ENCODE measurements around the gene LAMP5.

The LAMP5 gene

GRCh38 chr20:9501473-9501872 is 12.9 kb upstream of the LAMP5 start:
- no peak for DNase-seq

DNA sequence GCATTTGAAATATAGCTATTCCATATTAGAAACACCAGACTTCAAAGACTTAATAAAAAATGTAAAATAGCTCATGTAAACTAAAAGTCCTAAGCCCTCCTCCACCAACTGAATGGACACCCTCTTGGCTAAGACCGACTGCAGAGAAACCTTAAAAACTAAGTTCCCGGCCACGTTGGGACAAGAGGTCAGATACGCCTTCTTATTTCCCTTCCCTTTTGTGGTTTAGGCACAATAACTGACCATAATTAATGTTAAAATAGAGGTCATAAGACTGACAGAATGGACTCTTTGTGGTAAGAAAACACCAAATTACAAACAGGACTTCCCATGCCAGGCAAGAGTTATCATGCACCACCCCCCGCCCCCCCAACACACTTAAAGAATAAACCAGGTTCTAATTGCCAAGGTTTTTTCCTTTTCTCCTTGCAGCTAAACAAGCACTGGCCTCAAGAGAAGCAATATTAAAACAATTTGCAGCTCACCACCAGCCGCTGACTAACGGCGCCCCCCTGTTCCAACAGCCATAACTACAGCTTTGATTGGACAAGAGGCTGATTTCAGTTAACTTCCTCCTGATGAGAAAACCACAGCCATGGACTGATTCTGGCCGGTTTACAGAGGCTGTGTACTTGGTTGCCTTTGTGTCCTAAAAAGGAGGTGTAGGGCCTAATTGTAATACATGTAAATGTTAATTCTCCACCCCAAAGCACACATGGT is 10.7 kb upstream of the LAMP5 start:
- no peak for DNase-seq

- DNase-seq = no peak
Measured at GRCh38 chr20:9506280-9506821, 8.0 kb upstream of the LAMP5 start.

- no peak for DNase-seq
Measured at GRCh38 chr20:9506964-9507369, 7.4 kb upstream of the LAMP5 start.

- no peak for DNase-seq
Measured at GRCh38 chr20:9507544-9508239, 6.7 kb upstream of the LAMP5 start.

- DNase-seq = no peak
Measured at GRCh38 chr20:9508240-9508661, 6.1 kb upstream of the LAMP5 start.

DNA sequence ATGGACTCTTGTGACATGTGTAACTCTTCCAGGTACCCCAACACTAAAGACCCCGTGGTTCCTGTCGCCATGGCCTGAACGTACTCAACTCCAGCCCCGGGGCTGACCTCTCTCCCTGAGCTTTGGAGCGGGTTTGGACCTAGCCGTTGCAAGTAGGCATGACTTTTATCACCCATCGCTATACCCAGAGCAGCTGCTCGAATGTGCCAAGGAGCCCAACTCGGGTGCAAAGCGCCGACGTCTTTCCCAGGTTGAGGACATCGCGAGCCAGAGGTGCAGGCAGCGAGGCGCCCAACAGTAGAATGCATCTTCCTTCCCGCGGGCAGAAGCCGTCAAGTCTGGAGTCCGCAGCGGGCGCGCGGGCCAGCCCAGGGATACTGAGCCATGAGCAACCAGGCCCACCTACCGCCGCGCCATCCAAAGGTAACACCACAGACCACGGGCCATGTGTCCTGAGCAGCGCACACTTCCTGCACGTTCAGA is 5.7 kb upstream of the LAMP5 start:
- DNase-seq = no peak

DNA sequence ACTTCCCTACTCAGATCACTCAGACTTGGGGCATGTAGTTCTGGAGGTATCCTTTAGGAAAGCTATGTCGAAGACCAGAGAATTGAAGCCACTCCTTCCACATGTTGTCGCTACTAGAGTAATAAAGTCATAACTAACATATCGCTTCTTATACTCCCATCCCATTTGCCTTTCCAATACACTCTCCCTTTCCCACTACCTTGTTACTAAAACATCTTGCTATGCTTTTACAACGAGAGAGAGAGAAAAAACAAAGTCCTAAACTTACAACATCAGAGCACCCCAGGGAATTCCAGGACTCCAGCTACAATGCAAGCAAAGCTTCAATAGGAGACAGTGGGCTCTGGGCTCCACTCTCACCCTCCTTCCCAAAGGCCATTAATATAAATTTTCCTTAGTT is 5.1 kb upstream of the LAMP5 start:
- no peak for DNase-seq

DNA sequence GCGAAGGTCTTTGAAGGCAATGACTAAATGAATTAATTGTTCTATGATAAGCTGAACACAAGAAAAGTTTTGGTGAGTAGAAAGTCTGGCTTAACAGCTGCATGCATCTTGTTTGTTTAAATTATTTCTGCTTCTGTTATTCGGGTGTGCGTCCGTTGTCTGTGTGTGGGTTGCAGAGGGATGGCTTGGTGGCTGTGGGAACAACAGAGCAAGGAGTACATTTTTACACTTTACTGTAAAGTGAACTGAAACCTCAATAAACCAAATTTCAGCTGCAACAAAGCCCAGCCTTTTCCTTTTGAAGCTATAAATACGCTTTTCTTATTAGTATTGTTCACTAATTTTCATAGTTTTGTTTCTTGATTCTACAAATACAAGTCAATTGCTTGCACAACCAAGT is 3.5 kb upstream of the LAMP5 start:
- DNase-seq = no peak

- DNase-seq = no peak
Measured at GRCh38 chr20:9514072-9514460, 324 bp upstream of the LAMP5 start.

DNA sequence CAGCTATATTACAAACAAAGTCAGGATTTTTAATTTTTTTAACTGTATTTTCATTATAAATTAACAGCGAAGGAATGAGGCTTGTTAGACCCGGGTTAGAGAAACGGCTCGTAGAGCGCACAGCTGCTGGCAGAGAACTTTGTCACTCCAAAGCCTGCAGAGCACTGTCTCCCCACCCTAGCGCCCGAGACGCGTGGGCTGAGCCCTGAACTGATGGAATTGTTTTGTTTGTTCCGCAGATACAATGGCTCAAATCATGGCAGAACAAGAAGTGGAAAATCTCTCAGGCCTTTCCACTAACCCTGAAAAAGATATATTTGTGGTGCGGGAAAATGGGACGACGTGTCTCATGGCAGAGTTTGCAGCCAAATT is 810 bp downstream of the LAMP5 start:
- DNase-seq = no peak

DNA sequence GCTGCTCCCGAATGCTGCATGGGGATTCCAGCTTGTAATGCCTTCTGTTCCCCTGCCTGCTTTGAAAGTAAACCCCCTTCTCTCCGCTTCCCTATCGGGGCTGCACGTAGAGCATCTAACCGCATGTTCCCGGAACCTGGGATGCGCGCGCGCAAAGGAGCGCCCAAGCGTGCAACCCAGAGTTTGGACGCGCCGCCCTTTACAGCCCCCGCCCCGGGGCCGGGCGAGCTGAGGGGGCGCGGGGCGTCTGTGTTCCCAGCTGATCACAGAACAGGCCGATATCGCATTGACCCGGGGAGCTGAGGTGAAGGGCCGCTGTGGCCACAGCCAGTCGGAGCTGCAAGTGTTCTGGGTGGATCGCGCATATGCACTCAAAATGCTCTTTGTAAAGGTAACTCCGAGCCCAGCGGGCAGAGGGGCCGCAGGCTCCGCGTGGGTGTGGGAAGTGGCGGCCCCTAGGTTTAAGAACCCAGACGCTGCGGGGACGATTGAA is 1.4 kb downstream of the LAMP5 start:
- no peak for DNase-seq

GRCh38 chr20:9516234-9516871 is 2.0 kb downstream of the LAMP5 start:
- DNase-seq = no peak

DNA sequence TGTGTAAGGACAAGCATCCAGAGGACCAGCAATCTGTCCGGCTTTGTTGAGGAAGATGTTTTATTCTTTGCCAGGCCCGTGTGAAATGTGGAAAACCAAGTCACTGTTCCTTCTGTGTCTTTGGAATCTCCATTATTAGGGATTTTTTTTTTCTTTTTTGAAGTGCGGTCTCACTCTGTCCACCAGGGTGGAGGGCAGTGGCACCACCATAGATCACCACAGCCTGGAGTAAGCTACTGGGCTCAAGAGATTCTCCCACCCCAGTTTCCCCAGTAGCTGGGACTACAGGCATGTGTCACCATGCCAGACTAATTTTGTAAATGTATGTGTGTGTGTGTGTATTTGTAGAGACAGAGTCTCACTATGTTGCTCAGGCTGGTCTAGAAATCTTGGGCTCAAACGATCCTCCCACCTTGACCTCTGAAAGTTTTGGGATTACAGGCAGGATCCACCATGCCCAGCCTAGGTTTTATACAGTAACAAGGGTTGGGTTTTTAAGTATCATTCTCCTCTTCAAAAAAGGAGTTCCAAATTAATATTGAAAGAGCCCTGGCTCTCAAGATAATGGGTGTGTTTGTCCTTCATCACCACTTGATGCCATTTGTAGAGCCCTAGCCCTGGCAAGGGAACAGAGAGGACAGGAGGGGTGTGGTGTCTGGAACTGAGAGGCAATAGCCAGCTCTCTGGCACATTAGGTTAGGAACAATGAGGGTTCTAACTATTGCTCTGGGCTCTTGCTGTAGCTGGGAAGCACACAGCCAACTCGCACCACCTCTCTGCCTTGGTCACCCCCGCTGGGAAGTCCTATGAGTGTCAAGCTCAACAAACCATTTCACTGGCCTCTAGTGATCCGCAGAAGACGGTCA is 3.1 kb downstream of the LAMP5 start:
- DNase-seq = no peak

GRCh38 chr20:9518576-9519175 is 4.3 kb downstream of the LAMP5 start:
- no peak for DNase-seq

DNA sequence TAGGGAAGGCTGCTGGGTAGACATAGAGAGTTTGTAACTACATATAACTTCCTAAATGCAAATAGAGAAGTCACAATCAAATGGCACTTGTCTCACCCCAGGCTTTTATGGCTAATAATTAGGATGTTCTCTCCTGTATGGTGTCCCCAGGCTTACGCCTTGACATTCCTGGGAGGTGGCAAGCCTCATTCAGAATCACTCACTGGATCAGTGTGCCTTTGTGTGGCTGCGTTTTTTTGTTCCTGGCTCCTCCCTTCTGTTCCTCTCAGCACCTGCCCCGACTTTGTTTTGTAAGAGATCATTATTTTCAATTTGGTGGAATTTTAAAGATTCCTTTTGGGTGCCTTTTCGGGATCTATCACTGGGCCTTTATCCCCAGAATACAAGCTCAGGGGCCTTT is 5.7 kb downstream of the LAMP5 start:
- DNase-seq = no peak

DNA sequence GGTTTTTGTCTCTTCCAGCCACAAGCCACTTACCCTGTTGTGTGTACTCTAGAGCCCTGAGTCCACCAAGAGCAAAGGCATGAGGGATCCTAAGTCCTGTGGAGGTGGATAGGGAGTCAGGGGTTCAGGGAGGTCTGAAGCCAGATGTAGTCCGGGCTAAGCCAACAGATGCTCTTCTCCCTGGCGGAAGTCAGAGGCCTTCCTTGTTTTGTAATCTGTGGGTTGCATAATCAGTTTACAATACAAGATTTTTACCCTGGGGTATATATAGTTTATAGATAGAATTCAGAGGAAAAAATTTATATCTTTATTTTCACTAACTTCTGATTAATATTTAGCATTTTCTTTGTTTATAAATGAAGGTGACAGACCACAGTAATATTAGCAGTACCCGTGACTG is 9.2 kb downstream of the LAMP5 start:
- DNase-seq = no peak

- DNase-seq = no peak
Measured at GRCh38 chr20:9531581-9531980, 17.2 kb downstream of the LAMP5 start.

- no peak for DNase-seq
Measured at GRCh38 chr20:9532069-9532838, 17.9 kb downstream of the LAMP5 start.

DNA sequence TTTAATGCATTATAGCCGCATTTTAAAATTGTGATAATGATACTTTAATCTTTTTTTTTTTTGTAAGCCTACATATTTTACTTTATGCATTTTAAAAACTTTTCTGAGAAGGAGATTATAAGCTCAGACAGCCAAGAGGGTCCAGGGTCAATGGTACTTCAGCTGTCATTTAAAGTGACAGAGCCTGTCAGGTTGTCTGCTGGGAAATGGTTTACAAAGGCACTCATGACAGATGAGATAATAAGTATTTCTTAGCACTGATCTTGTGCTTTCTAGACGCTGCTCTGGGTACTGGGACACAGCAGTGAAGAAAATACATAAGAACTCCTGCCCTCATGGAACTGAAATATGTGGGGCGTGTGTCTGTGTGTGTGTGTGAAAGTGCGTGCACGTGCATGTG is 19.6 kb downstream of the LAMP5 start:
- DNase-seq = no peak

GRCh38 chr20:9535449-9535848 is 21.1 kb downstream of the LAMP5 start:
- DNase-seq = no peak

Data from T-helper 1 cell (primary cell).